H54 (cell line): ENCODE results near the gene TAF1.
"Not testable (repeated sequence)": the region's sequence is repeated elsewhere in the genome, so short reads cannot be mapped to it uniquely, and the experiment has no call there.

Experiments
- DNase-seq: peaks from one replicate; pipeline ENCODE4 v3.0.0; 2011; ENCODE audit warnings: low spot score, mixed read lengths; ENCODE audit not compliant: insufficient read length
- FAIRE-seq: peaks from 3 replicates; lab custom pipeline; 2011; peaks lifted over from hg19 to GRCh38; lab: Jason Lieb, UNC
- POLR2A ChIP-seq: IDR thresholded peaks from 2 replicates; pipeline ENCODE4 v1.6.1; 2011; ENCODE audit warnings: low read depth, mild to moderate bottlenecking, low read length

The TAF1 gene

DNA sequence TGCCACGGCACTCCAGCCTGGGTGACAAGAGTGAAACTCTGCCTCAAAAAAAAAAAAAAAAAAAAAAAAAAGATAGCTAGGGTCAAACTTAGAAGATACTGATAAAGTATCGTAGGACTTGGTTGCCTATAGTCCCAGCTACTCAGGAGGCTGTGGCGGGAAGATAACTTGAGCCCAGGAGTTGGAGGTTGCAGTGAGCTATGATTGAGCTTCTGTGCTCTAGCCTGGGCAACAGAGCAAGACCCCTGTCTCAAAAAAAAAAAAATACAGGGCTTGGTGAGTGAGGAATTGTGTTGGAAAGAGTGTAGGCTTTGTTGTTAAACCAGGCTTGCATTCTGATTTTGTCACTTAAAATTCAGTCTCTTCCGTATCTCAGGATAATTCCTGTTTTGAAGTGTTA, 6.2 kb downstream of the TAF1 start:
- no peak for FAIRE-seq
- no peak for DNase-seq
- no peak for TF ChIP-seq POLR2A

DNA sequence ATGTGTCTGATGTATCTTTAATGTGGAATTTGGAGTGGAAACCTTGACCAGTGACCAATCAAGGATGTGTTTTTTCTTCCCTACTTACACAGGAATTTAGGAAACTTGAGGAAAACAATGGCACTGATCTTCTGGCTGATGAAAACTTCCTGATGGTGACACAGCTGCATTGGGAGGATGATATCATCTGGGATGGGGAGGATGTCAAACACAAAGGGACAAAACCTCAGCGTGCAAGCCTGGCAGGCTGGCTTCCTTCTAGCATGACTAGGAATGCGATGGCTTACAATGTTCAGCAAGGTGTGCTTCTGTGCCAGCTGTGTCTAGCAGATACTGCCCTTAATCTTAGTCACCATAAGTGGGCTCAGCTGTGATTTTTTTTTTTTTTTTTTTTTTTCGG, 12.6 kb downstream of the TAF1 start:
- FAIRE-seq (no peak), DNase-seq (no peak)
- no peak for TF ChIP-seq POLR2A

DNA sequence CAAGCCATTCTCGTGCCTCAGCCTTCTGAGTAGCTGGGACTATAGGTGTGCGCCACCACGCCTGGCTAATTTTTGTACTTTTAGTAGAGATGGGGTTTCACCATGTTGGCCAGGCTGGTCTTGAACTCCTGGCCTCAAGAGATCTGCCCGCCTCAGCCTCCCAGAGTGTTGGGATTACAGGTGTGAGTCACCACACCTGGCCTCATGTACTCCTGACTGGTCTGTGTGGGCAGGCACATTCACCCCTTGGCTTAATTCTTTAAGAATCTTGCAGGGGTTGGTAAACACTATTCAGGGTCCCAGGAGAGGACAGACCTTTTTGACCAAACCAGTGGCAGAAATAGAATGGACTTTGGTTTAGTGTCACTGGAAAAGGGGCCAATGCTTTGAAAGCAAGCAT, 25.6 kb downstream of the TAF1 start:
- FAIRE-seq = not testable (repeated sequence)

DNA sequence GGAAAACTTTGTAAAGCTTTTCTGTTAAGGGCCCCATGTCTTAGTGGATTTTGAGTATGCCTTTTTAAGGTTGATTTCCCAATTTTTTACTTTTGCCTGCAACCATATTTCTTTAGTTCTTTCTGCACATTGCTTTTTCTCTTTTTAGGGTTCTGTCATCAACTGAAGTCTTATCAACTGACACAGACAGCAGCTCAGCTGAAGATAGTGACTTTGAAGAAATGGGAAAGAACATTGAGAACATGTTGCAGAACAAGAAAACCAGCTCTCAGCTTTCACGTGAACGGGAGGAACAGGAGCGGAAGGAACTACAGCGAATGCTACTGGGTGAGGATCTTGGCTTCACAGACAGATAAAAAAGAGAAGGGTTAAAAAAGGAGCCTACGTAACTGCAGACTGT, 27.8 kb downstream of the TAF1 start:
- no peak for TF ChIP-seq POLR2A
- no peak for FAIRE-seq

More for the DNA sequence above, 25.6 kb downstream of the TAF1 start:
- DNase-seq = not testable (repeated sequence)

DNA sequence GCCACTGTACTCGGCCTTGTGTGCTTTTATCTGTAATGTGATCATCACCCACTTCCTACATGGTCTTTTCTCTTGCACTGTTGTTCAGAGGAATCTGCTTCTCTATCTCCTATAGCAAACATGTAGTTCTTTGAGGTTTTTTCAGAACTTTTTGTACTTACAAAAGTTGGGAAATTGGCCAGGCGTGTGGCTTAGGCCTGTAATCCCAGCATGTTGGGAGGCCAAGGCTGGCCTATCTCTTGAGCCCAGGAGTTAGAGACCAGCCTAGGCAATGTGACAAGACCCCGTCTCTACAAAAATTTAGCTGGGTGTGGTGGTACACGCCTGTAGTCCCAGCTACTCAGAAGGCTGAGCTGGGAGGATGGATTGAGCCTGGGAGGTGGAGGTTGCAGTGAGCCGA, 30.4 kb downstream of the TAF1 start:
- no peak for FAIRE-seq
- DNase-seq = no peak
- no peak for TF ChIP-seq POLR2A

More for the DNA sequence above, 27.8 kb downstream of the TAF1 start:
- no peak for DNase-seq

DNA sequence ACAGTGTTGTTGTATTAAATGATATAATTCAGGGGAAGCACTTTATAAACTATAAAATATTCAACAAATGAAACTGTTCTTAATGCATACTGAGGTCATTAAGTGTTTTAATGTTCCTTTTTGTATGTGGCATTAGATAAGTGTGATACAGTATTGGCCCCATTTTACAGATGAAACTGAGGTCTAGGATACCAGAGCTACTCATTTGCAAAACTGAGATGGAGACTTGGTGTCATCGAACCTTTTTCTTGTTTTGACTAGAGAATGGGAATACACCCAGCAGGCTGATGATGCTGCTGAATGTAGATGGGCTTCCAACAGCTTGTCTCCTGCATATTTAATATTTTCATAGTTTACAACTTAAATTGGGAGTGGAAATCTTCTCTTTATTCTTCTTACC, 34.6 kb downstream of the TAF1 start:
- no peak for DNase-seq
- FAIRE-seq = no peak
- no peak for TF ChIP-seq POLR2A

DNA sequence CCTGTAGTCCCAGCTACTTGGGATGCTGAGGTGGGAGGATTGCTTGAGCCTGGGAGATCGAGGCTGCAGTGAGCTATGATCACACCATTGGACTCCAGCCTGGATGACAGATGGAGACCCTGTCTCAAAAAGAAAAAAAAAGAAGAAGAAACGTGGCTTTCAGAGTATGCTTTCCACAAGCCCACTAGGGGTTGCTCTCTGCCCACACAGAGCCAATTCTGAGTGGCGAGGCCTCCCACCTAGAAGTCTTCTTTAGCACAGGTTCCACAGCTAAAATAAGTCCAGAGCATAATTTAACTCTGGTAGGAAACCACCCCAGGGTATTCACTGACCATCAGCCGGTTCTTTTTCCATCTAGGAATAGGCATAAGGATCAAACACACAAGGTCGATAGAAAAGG, 50.1 kb downstream of the TAF1 start:
- not testable (repeated sequence) for DNase-seq
- peak; percentile 36 for FAIRE-seq

DNA sequence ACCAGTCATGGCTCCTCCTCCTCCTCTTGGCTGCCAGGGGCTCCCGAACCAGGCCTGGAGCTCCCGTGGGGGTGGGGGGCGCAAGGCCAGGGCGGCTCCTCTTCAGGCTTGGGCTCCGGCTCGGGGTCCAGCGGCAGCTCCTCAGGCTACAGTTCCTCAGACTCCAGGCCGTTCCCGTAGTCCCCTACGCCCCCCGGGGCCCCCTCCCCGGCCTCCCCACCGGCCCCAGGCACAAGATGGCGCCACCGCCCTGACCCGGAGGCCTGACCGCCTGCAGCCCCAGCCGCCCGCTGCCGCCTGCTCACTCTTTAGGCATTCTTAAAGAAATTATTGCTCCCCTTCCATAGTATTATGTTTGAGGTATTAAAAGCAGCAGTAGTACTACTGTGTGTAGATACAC, 54.5 kb downstream of the TAF1 start:
- no peak for DNase-seq
- no peak for FAIRE-seq

DNA sequence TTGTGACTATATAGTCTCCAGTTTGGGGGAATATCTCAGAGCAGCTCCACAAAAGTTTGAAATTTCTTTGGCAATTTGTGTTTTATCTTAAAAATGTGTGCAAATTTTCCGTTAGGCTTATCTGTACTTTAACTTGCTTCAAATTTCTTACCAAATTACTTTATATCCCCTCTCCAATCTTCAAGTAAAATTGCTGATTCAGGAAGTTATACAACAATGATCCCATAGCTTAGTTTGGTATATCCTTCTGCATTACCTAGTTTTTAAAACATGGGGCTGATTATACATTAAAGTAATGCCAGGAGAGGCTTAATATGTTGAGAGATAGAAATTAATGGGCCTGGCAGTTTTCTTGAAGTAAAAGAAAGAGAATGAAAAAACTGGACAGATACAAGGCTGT, 66.6 kb downstream of the TAF1 start:
- FAIRE-seq (no peak), DNase-seq (no peak)
- no peak for TF ChIP-seq POLR2A

More for the DNA sequence above, 54.5 kb downstream of the TAF1 start:
- no peak for TF ChIP-seq POLR2A

DNA sequence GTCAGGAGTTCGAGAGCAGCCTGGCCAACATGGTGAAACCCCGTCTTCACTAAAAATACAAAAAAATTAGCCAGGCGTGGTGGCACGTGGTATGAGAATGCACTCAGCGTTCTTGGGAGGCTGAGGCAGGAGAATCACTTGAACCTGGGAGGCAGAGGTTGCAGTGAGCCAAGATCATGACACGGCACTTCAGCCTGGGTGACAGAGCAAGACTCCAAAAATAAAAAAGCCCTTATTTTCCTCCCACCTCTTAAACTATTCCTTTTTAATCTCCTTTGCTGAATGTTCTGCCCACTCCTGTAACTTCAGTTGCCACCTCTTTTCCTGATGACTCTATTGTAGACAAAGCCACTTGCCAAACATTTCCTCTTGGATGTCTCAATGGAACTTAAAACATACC, 72.6 kb downstream of the TAF1 start:
- no peak for FAIRE-seq
- DNase-seq = no peak
- no peak for TF ChIP-seq POLR2A

DNA sequence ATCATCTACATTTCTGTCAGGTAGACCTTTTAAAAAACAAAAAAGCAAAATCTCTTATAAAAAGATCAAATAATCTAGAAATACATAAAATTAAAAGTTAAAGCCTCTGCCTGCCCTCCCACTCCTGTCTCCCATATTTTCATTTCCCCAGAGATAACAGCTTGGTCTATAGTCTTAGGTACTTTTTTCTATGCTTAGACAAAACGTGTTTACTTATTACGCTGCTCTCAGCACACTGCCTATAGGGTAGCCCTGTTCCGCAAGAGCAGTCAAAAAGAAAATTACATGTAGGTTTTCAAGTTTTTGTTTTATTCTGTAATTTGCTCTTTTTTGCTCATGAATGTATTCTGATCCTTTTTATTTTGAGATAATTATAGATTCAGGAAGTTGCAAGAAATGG, 73.3 kb downstream of the TAF1 start:
- FAIRE-seq (no peak), DNase-seq (no peak)
- TF ChIP-seq POLR2A = no peak

DNA sequence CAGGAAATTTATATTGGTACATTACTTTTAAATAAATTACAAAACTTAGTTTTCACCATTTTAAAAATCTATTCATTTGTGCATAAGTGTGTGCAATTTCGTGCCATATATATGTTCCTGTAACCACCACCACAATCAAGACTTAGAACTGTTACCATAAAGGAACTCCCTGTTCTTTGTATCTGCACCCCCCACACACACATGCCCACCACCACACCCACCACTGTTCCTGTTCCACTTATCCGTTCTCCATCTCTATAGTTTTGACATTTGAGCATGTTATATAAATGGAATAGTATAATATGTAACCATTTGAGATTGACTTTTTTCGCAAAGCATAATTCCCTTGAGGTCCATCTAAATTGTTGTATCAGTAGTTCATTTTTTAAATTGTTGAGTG, 73.7 kb downstream of the TAF1 start:
- FAIRE-seq (no peak), DNase-seq (no peak)
- no peak for TF ChIP-seq POLR2A

DNA sequence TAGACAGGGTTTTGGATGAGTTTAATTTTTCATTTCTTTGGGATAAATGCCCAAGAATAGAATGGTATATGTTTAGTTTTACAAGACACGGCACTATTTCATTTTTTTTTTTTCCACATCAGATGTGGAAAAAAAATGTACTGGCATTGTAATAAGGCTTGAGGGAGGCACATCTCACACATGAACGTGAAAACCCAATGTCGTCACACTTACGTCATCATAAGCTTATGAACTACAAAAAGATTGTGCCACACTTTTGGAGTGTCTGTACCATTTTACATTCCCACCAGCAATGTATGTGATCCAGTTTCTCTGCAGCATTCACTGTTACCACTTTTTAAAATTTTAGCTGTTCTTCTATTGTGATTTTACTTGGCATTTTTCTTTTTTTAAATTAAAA, 74.2 kb downstream of the TAF1 start:
- DNase-seq = no peak
- no peak for FAIRE-seq
- no peak for TF ChIP-seq POLR2A

DNA sequence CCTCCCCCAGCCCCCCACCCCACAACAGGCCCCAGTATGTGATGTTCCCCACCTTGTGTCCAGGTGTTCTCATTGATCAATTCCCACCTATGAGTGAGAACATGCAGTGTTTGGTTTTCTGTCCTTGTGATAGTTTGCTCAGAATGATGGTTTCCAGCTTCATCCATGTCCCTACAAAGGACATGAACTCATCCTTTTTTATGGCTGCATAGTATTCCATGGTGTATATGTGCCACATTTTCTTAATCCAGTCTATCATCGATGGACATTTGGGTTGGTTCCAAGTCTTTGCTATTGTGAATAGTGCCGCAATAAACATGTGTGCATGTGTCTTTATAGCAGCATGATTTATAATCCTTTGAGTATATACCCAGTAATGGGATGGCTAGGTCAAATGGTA, 75.7 kb downstream of the TAF1 start:
- not testable (repeated sequence) for FAIRE-seq

DNA sequence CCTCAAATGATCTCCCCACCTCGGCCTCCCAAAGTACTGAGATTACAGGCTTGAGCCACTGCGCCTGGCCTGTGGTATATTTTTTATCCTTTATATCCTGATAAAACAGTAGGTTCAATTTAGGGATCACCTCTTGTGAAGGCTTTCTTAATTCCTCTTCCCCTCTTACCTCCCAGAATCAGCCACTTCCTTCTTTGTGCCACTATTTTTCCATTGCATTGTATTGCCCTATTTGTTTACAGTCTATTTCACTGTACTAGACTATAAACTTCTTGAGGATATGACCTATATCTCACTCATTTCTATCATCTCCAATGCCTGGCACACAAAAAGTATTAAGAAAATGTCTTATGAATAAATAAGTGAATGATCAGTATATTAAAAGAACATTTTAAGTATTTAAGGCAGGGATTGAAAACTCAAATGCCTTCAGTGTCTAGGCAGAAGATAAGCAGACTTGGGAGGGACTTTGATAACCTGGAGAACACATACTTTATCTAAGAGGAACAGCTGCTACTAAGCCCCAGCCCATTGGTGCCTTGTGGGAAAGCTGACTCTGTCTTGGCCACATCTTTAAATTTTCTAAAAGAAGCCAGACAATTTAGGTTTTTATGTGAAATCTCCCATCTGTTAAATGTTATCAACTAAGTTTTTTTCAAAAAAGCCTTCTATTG, 84.4 kb downstream of the TAF1 start:
- FAIRE-seq (no peak), DNase-seq (no peak)
- TF ChIP-seq POLR2A = no peak

More for the DNA sequence above, 75.7 kb downstream of the TAF1 start:
- DNase-seq = not testable (repeated sequence)

DNA sequence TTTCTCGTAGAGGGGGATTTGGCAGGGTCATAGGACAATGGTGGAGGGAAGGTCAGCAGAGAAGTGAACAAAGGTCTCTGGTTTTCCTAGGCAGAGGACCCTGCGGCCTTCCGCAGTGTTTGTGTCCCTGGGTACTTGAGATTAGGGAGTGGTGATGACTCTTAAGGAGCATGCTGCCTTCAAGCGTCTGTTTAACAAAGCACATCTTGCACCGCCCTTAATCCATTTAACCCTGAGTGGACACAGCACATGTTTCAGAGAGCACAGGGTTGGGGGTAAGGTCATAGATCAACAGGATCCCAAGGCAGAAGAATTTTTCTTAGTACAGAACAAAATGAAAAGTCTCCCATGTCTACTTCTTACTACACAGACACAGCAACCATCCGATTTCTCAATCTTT, 85.4 kb downstream of the TAF1 start:
- not testable (repeated sequence) for DNase-seq, FAIRE-seq
